SK-N-SH (cell line): ENCODE data around the gene TWSG1. TPM values are rescaled to one million over a fixed set of nuclear protein-coding genes. Genes with fewer than 3 reads are reported as not detected.

Experiments
- CTCF ChIA-PET: fragments of 300-600, 350-600 bp; formaldehyde crosslinking; extraction: SDS; loops from one replicate; lab custom pipeline; 2021; lab: Yijun Ruan, JAX
- POLR2A ChIA-PET: fragments of 350-600 bp; sonication (Branson Sonifier 250); formaldehyde crosslinking; extraction: SDS; loops from one replicate; lab custom pipeline; 2020; ENCODE audit warnings: antibody characterized with exemption, inconsistent platforms; lab: Yijun Ruan, JAX
- DNase-seq: peaks from one replicate; pipeline ENCODE4 v3.0.0; 2012
- H2AFZ ChIP-seq: fragments of 200-600 bp; sonication (generic); 2 replicates; pipeline ENCODE4 v1.8.1; 2016; ENCODE audit warnings: antibody characterized with exemption, mild to moderate bottlenecking, low read depth
- H3F3A ChIP-seq: fragments of 200-600 bp; sonication (generic); replicated peaks from 2 replicates; pipeline ENCODE3; 2016; ENCODE audit warnings: antibody characterized with exemption, mild to moderate bottlenecking; ENCODE audit not compliant: insufficient read depth
- H3K27ac ChIP-seq, 2 experiments: fragments of 200-500 bp in 1 of 2; fragments of 200-600 bp in 1 of 2; sonication (Bioruptor generic) in 1 of 2; sonication (generic), shearing (Covaris generic) in 1 of 2; 2 replicates each; pipeline versions ENCODE4 v1.5.1 to v1.6.1; 2014 to 2016; ENCODE audit warnings: low read depth in 2 of 2, inconsistent platforms in 1 of 2, low read length in 1 of 2, mild to moderate bottlenecking in 1 of 2, mixed read lengths in 1 of 2
- H3K27me3 ChIP-seq: fragments of 200-600 bp; sonication (generic), shearing (Covaris generic); 2 replicates; pipeline ENCODE4 v1.6.1; 2016; ENCODE audit warnings: mixed run types; ENCODE audit not compliant: insufficient read depth
- H3K36me3 ChIP-seq, 2 experiments: fragments of 200-500 bp in 1 of 2; fragments of 200-600 bp in 1 of 2; sonication (Bioruptor generic) in 1 of 2; sonication (generic) in 1 of 2; replicated peaks in 1 of 2; 2 replicates each; pipeline versions ENCODE3 to v1.5.1; 2014 to 2016; ENCODE audit warnings: low read length in 1 of 2, mild to moderate bottlenecking in 1 of 2; ENCODE audit not compliant: insufficient read depth in 2 of 2, control insufficient read depth in 1 of 2
- H3K4me1 ChIP-seq, 2 experiments: fragments of 200-500 bp in 1 of 2; fragments of 200-600 bp in 1 of 2; sonication (Bioruptor generic) in 1 of 2; sonication (generic), shearing (Covaris generic) in 1 of 2; 2 replicates each; pipeline versions ENCODE4 v1.5.1 to v1.6.1; 2014 to 2016; ENCODE audit warnings: low read depth in 1 of 2, low read length in 1 of 2, mixed run types in 1 of 2; ENCODE audit not compliant: insufficient read depth in 2 of 2, control insufficient read depth in 1 of 2
- H3K4me2 ChIP-seq: fragments of 200-600 bp; sonication (generic), shearing (Covaris generic); 2 replicates; pipeline ENCODE4 v1.6.1; 2017; ENCODE audit warnings: mixed run types
- H3K4me3 ChIP-seq, 2 experiments: fragments of 200-500 bp in 1 of 2; fragments of 200-600 bp in 1 of 2; sonication (Bioruptor generic) in 1 of 2; sonication (generic), shearing (Covaris generic) in 1 of 2; 2 replicates each; pipeline versions ENCODE4 v1.5.1 to v1.8.1; 2014 to 2016; ENCODE audit warnings: low read depth in 2 of 2, inconsistent platforms in 1 of 2, low read length in 1 of 2, mild to moderate bottlenecking in 1 of 2, mixed read lengths in 1 of 2, moderate library complexity in 1 of 2
- H3K79me2 ChIP-seq: fragments of 200-600 bp; sonication (generic); 2 replicates; pipeline ENCODE4 v1.8.1; 2017; ENCODE audit warnings: mild to moderate bottlenecking; ENCODE audit not compliant: insufficient read depth
- H3K9ac ChIP-seq: fragments of 200-600 bp; sonication (generic); 2 replicates; pipeline ENCODE4 v1.6.1; 2017; ENCODE audit warnings: mixed run types
- H3K9me2 ChIP-seq: fragments of 200-600 bp; sonication (generic); 2 replicates; pipeline ENCODE4 v1.6.1; 2017; ENCODE audit warnings: mixed run types
- H3K9me3 ChIP-seq: fragments of 200-600 bp; sonication (generic); 2 replicates; pipeline ENCODE4 v1.6.1; 2017; ENCODE audit warnings: mixed run types, mild to moderate bottlenecking, moderate library complexity
- H4K20me1 ChIP-seq: fragments of 200-600 bp; sonication (generic); 2 replicates; pipeline ENCODE4 v1.6.1; 2017; ENCODE audit warnings: mild to moderate bottlenecking, mixed run types; ENCODE audit not compliant: insufficient read depth
- CHD2 ChIP-seq: fragments of 150-350 bp; IDR thresholded peaks from 2 replicates; pipeline ENCODE4 v1.6.1; 2018; ENCODE audit warnings: low read length; ENCODE audit not compliant: partially characterized antibody
- ELF1 ChIP-seq: IDR thresholded peaks from 2 replicates; pipeline ENCODE4 v1.4.0; 2012
- EP300 ChIP-seq, 2 experiments: IDR thresholded peaks; 2 replicates each; pipeline versions ENCODE4 v1.4.0 to v1.6.1; 2012; ENCODE audit warnings: borderline replicate concordance in 1 of 2, low read depth in 1 of 2, low read length in 1 of 2
- GATA2 ChIP-seq: sonication (generic); formaldehyde crosslinking; IDR thresholded peaks from 2 replicates; pipeline ENCODE4 v1.5.0; 2020; ENCODE audit warnings: mild to moderate bottlenecking, missing genetic modification reagents
- MXI1 ChIP-seq: IDR thresholded peaks from 2 replicates; pipeline ENCODE4 v1.6.1; 2012; ENCODE audit warnings: mild to moderate bottlenecking, low read depth, low read length, improper control_type of control experiment
- RFX5 ChIP-seq: IDR thresholded peaks from 2 replicates; pipeline ENCODE4 v1.6.1; 2012; ENCODE audit warnings: mild to moderate bottlenecking, improper control_type of control experiment, low read length
- TCF12 ChIP-seq: IDR thresholded peaks from 2 replicates; pipeline ENCODE4 v1.4.0; 2012
- TEAD4 ChIP-seq: IDR thresholded peaks from 2 replicates; pipeline ENCODE4 v1.4.0; 2012; ENCODE audit warnings: mild to moderate bottlenecking, borderline replicate concordance; ENCODE audit not compliant: insufficient read depth
- WGBS: methylation state at CpG from one replicate; pipeline ENCODE4 v1.1.6; 2017; ENCODE audit warnings: low lambda C conversion rate; 5-methylcytosine and 5-hydroxymethylcytosine counted together
- polyA plus RNA-seq, 3 experiments: library from polyadenylated mRNA; depleted of rRNA; stranded (reverse); fragments of >200 nt; gene quantifications; 2 replicates each; pipeline ENCODE4 v1.2.3, GENCODE V29; 2012
- TF ChIP-seq, protein P1 (sequence below): fragments of 200-600 bp; sonication (generic); IDR thresholded peaks from 2 replicates; pipeline ENCODE4 v1.6.1; 2017; ENCODE audit warnings: antibody characterized with exemption, mild to moderate bottlenecking, moderate library complexity
- TF ChIP-seq, protein P2 (sequence below): fragments of 150-350 bp; IDR thresholded peaks from 2 replicates; pipeline ENCODE4 v1.6.1; 2017; ENCODE audit warnings: antibody characterized with exemption, low read length, low read depth, borderline replicate concordance
- TF ChIP-seq, protein P3 (sequence below): fragments of 150-350 bp; IDR thresholded peaks from 2 replicates; pipeline ENCODE4 v1.6.1; 2016; ENCODE audit warnings: mild to moderate bottlenecking, low read depth, low read length

TWSG1 gene
- polyA plus RNA-seq, 1 of the 3 experiments (the other 2 are of a cell fraction), result 44.0 TPM

DNA sequence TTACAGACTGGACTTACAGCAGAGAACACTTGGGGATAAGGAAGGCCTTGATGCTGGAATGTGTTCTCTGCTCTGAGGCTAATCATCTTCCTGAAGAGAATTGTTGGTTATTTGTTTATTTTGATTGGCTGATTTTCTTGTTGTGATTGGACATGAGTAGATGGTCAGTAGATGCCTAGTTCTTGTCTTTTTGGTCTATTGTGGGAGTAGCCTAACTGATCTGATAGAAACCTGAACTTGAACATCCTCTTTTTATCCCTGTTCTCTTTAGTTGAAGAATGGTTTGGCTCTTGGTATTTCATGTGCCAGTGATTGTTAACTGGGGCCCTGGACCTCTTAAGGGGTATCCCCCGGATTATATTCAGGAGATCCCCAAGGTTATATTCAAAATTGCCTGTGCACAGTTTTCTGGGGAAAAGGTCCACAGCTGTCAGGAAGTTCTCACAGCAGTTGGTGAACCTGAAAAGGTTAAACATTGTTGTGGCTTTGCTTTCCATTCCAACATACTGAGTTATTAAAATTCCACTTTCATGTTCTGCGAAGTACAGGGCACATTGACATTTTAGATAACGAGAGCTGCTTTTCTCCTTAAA is 13.6 kb downstream of the TWSG1 start:
- H4K20me1 ChIP-seq, result no peaks in the 10 kb centered on the region
- H3K27ac ChIP-seq, result peak overlapping the region in 1 of 2 experiments; percentile 44; a peak in 3 of 4 replicates
- no peak overlapping the region for H3K4me3 ChIP-seq
- DNase-seq, result no peak
- CTCF ChIA-PET, result interaction anchor here (1.1 kb wide), 1 partner anchor 139 kb away, joined by 4 read pairs; no protein-coding TSS in a partner anchor
- peaks cover 0 to 22% of the 10 kb centered on the region in 2 experiments for H3K36me3 ChIP-seq
- H3K9me2 ChIP-seq, result no peaks in the 10 kb centered on the region
- H3F3A ChIP-seq, result peaks cover 5% of the 10 kb centered on the region
- 64% methylated on average over 3 of the region's 3 CpGs for WGBS
- no peaks in the 10 kb centered on the region for H3K27me3 ChIP-seq
- H3K79me2 ChIP-seq, result peaks cover 82% of the 10 kb centered on the region; the same call in 1 of the 2 replicates
- H3K4me1 ChIP-seq, result peaks cover 0 to 14% of the 10 kb centered on the region in 2 experiments; a peak in 1 of 4 replicates
- H2AFZ ChIP-seq, result no peak overlapping the region
- peak overlapping the region; percentile 26 for H3K4me2 ChIP-seq
- TF ChIP-seq, protein P1, sequence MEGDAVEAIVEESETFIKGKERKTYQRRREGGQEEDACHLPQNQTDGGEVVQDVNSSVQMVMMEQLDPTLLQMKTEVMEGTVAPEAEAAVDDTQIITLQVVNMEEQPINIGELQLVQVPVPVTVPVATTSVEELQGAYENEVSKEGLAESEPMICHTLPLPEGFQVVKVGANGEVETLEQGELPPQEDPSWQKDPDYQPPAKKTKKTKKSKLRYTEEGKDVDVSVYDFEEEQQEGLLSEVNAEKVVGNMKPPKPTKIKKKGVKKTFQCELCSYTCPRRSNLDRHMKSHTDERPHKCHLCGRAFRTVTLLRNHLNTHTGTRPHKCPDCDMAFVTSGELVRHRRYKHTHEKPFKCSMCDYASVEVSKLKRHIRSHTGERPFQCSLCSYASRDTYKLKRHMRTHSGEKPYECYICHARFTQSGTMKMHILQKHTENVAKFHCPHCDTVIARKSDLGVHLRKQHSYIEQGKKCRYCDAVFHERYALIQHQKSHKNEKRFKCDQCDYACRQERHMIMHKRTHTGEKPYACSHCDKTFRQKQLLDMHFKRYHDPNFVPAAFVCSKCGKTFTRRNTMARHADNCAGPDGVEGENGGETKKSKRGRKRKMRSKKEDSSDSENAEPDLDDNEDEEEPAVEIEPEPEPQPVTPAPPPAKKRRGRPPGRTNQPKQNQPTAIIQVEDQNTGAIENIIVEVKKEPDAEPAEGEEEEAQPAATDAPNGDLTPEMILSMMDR, result no peak
- no peak for TF ChIP-seq ELF1
- TF ChIP-seq, protein P2, sequence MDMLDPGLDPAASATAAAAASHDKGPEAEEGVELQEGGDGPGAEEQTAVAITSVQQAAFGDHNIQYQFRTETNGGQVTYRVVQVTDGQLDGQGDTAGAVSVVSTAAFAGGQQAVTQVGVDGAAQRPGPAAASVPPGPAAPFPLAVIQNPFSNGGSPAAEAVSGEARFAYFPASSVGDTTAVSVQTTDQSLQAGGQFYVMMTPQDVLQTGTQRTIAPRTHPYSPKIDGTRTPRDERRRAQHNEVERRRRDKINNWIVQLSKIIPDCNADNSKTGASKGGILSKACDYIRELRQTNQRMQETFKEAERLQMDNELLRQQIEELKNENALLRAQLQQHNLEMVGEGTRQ, result no peak
- peak; percentile 27; the same call in 1 of the 2 replicates for TF ChIP-seq TCF12
- TF ChIP-seq, protein P3, sequence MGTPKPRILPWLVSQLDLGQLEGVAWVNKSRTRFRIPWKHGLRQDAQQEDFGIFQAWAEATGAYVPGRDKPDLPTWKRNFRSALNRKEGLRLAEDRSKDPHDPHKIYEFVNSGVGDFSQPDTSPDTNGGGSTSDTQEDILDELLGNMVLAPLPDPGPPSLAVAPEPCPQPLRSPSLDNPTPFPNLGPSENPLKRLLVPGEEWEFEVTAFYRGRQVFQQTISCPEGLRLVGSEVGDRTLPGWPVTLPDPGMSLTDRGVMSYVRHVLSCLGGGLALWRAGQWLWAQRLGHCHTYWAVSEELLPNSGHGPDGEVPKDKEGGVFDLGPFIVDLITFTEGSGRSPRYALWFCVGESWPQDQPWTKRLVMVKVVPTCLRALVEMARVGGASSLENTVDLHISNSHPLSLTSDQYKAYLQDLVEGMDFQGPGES, result no peak
- no peak for TF ChIP-seq RFX5
- no peak for TF ChIP-seq EP300 (IDR thresholded peaks at IDR 0.05; ENCODE audit: borderline replicate concordance in 1 of 2, low read depth in 1 of 2, low read length in 1 of 2)
- no peak for TF ChIP-seq GATA2
- H3K9me3 ChIP-seq, result no peaks in the 10 kb centered on the region
- POLR2A ChIA-PET, result no interaction called here
- H3K9ac ChIP-seq, result no peak overlapping the region

DNA sequence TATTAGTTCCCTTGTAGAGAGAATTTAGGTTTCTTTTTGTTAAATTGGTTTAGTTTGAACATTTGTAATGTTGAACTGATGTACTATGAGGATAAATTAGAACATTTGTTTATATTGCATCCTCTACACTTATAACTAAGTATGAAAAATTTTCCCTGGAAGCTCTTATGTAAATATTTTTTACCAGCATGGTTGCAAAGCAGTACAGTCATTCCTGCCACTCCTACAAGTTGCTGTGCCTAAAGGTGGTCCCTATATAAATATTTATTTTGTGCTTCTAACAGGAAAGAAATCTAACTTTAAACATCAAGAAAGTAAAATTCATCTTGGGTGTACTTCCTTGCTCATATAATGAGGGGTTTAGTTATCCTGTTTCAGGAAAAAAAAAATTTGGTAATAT is 14.2 kb downstream of the TWSG1 start:
- H3K9ac ChIP-seq, result no peak overlapping the region
- no peak for DNase-seq
- H3K27me3 ChIP-seq, result no peaks in the 10 kb centered on the region
- peaks cover 5% of the 10 kb centered on the region for H3F3A ChIP-seq
- peak overlapping the region; percentile 26 for H3K4me2 ChIP-seq
- no peaks in the 10 kb centered on the region for H3K9me2 ChIP-seq
- no peaks in the 10 kb centered on the region for H3K9me3 ChIP-seq
- TF ChIP-seq, protein P3, result no peak
- no peak for TF ChIP-seq MXI1
- no peak for TF ChIP-seq TEAD4
- TF ChIP-seq CHD2, result no peak
- peaks cover 0 to 14% of the 10 kb centered on the region in 2 experiments; a peak in 1 of 4 replicates for H3K4me1 ChIP-seq
- ChIA-PET POLR2A (no interaction called here), CTCF (no interaction called here)
- no peak overlapping the region for H3K4me3 ChIP-seq
- H3K36me3 ChIP-seq, result peaks cover 0 to 16% of the 10 kb centered on the region in 2 experiments
- H4K20me1 ChIP-seq, result no peaks in the 10 kb centered on the region
- H2AFZ ChIP-seq, result no peak overlapping the region
- H3K79me2 ChIP-seq, result peaks cover 80% of the 10 kb centered on the region; the same call in 1 of the 2 replicates
- H3K27ac ChIP-seq, result peak overlapping the region in 1 of 2 experiments; percentile 44; a peak in 2 of 4 replicates
